Spleen (tissue), 11 donors: ENCODE results near the gene GAB2. TPM values are rescaled to one million over a fixed set of nuclear protein-coding genes. Genes with fewer than 3 reads are reported as not detected.
A peak's percentile ranks its signal among the peaks of the same experiment; 100 is the strongest.

Source experiments
- DNase-seq: peaks from one replicate; pipeline ENCODE4 v3.0.0-alpha.2; 2020
- H3K27ac ChIP-seq, 8 donors: fragments of 200-600 bp; sonication (generic) in 7 of 8; 1 replicate in 4 of 8; 2 replicates in 4 of 8; pipeline versions ENCODE4 v1.5.0 to v1.8.0; 2016 to 2021; ENCODE audit warnings: inconsistent platforms in 4 of 8, mild to moderate bottlenecking in 4 of 8, moderate library complexity in 1 of 8
- H3K27me3 ChIP-seq, 7 donors: fragments of 200-600 bp; sonication (generic) in 6 of 7; replicated peaks in 1 of 7; 1 replicate in 4 of 7; 2 replicates in 3 of 7; pipeline versions ENCODE4 v1.5.0 to v1.8.0; 2016 to 2021; ENCODE audit warnings: inconsistent platforms in 3 of 7, mild to moderate bottlenecking in 1 of 7
- H3K36me3 ChIP-seq, 6 donors: fragments of 200-600 bp; sonication (generic) in 5 of 6; 1 replicate in 4 of 6; 2 replicates in 2 of 6; pipeline versions ENCODE4 v1.5.0 to v1.8.0; 2016 to 2021; ENCODE audit warnings: inconsistent platforms in 2 of 6
- H3K4me1 ChIP-seq, 6 donors: fragments of 200-600 bp; sonication (generic) in 5 of 6; 1 replicate in 3 of 6; 2 replicates in 3 of 6; pipeline versions ENCODE4 v1.5.0 to v1.8.0; 2016 to 2021; ENCODE audit warnings: inconsistent platforms in 3 of 6
- H3K4me3 ChIP-seq, 8 donors: fragments of 200-600 bp; sonication (generic) in 7 of 8; 1 replicate in 4 of 8; 2 replicates in 4 of 8; pipeline versions ENCODE4 v1.5.0 to v1.8.0; 2016 to 2021; ENCODE audit warnings: inconsistent platforms in 4 of 8, mild to moderate bottlenecking in 4 of 8, moderate library complexity in 2 of 8
- H3K9me3 ChIP-seq, 8 donors: fragments of 200-600 bp; sonication (generic) in 7 of 8; 1 replicate in 4 of 8; 2 replicates in 4 of 8; pipeline versions ENCODE4 v1.5.0 to v1.8.0; 2016 to 2021; ENCODE audit warnings: inconsistent platforms in 4 of 8
- CTCF ChIP-seq, 11 experiments: fragments of 200-600 bp in 7 of 11; fragments of 450-650 bp in 4 of 11; sonication (generic) in 4 of 11; IDR thresholded peaks in 8 of 11; conservative IDR thresholded peaks in 3 of 11; 1 replicate in 7 of 11; 2 replicates in 4 of 11; pipeline versions ENCODE4 v1.4.0 to v1.8.0; 2016 to 2021; ENCODE audit warnings: antibody characterized with exemption in 11 of 11, inconsistent platforms in 4 of 11, mild to moderate bottlenecking in 1 of 11
- POLR2A ChIP-seq, 3 donors: fragments of 450-650 bp; IDR thresholded peaks; one replicate each; pipeline ENCODE4 v1.5.1; 2017; ENCODE audit warnings: antibody characterized with exemption in 3 of 3, mild to moderate bottlenecking in 1 of 3
- POLR2AphosphoS5 ChIP-seq, 3 donors: sonication (generic); formaldehyde crosslinking; IDR thresholded peaks; one replicate each; pipeline ENCODE4 v1.5.1; 2017; ENCODE audit warnings: antibody characterized with exemption in 3 of 3
- WGBS, 5 donors: extraction: QIAGEN DNeasy Blood & Tissue Kit in 3 of 5; methylation state at CpG; one replicate each; pipeline versions ENCODE4 v1.1.5 to v1.1.7; 2013 to 2018; 5-methylcytosine and 5-hydroxymethylcytosine counted together
- intact Hi-C: fragments of 100-400 bp; cut with DNase I; formaldehyde crosslinking; loops from one replicate; pipeline ENCODE4 v1.15.0; 2023; ENCODE audit warnings: low total_unique reads
- polyA plus RNA-seq, 3 donors: library from polyadenylated mRNA; stranded (reverse); fragments of 200-250 nt; gene quantifications; one replicate each; pipeline ENCODE4 v1.2.1, GENCODE V29; 2013
- total RNA-seq, 7 donors: library from RNA; depleted of rRNA in 3 of 7; stranded (reverse); fragments of >200 nt in 3 of 7; fragmentation: NEBNext Ultra II Directional in 4 of 7; extraction: Animal tissue kit (Norgen Biotek cat#: 25700) in 4 of 7; gene quantifications; one replicate each; pipeline versions ENCODE4 v1.1.0 to v1.2.1, GENCODE V29; 2016 to 2021
- donor health status: healthy with polysubstance abuse.
- donor health status: DM: no; HTN: no; CAD: no; lungs with moderate emphysema.
- donor health status: DM: no; HTN: no; CAD: no.
- donor health status: Bipolar disorder and iron deficiency.
- donor health status: healthy.
- donor health status: DM: no; HTN: no; CAD: no.
- donor health status: DM: yes; HTN: yes; CAD: no.

The GAB2 gene
- total and polyA plus RNA-seq, 10 donors: 2.3 to 57.7 (median 47.0) TPM

- intact Hi-C loops: no loop called here
Observed at GRCh38 chr11:78255919-78256318, 161.7 kb downstream of the GAB2 start.

GRCh38 chr11:78254268-78254667 lies 163.4 kb downstream of the GAB2 start:
- no peaks in the 10 kb centered on the region for H3K9me3 ChIP-seq
- no peak overlapping the region for H3K4me3 ChIP-seq
- H3K4me1 ChIP-seq: peaks cover 7 to 30% (median 18%) of the 10 kb centered on the region in 6 donors
- no peak for DNase-seq
- H3K36me3 ChIP-seq: peaks cover 0 to 13% (median under 1%) of the 10 kb centered on the region in 6 donors
- no peak for TF ChIP-seq POLR2AphosphoS5 (IDR thresholded peaks at IDR 0.05)
- no peak for TF ChIP-seq POLR2A (IDR thresholded peaks at IDR 0.05)
- no peak for TF ChIP-seq CTCF (IDR thresholded peaks at IDR 0.05 in 8 of 11, conservative IDR thresholded peaks at IDR 0.05 in 3 of 11)
- H3K27me3 ChIP-seq: no peaks in the 10 kb centered on the region
- 88 to 99% (median 96%) methylated on average over 4 of the region's 4 CpGs for WGBS, 5 donors
- intact Hi-C loops: no loop called here
- no peak overlapping the region for H3K27ac ChIP-seq

More at GRCh38 chr11:78255919-78256318, 161.7 kb downstream of the GAB2 start:
- no peak for DNase-seq
- Histone ChIP-seq H3K9me3 (no peaks in the 10 kb centered on the region), H3K27ac (peak overlapping the region in 4 of 8 donors; percentile 17 to 69 (median 40)), H3K36me3 (no peaks in the 10 kb centered on the region), H3K27me3 (no peaks in the 10 kb centered on the region), H3K4me3 (no peak overlapping the region), H3K4me1 (peaks cover 7 to 25% (median 18%) of the 10 kb centered on the region in 6 donors)
- 91 to 97% (median 91%) methylated on average over 2 of the region's 2 CpGs for WGBS, 5 donors
- TF ChIP-seq POLR2AphosphoS5 (IDR thresholded peaks at IDR 0.05) (no peak), POLR2A (IDR thresholded peaks at IDR 0.05) (no peak), CTCF (IDR thresholded peaks at IDR 0.05 in 8 of 11, conservative IDR thresholded peaks at IDR 0.05 in 3 of 11) (no peak)

- intact Hi-C loops: no loop called here
- TF ChIP-seq POLR2AphosphoS5 (IDR thresholded peaks at IDR 0.05): no peak
- no peak for TF ChIP-seq CTCF (IDR thresholded peaks at IDR 0.05 in 8 of 11, conservative IDR thresholded peaks at IDR 0.05 in 3 of 11)
- no peak for TF ChIP-seq POLR2A (IDR thresholded peaks at IDR 0.05)
- no peak overlapping the region for H3K4me3 ChIP-seq
- no peak overlapping the region for H3K27ac ChIP-seq
- peaks cover 0 to 18% (median 2%) of the 10 kb centered on the region in 6 donors for H3K36me3 ChIP-seq
- H3K27me3 ChIP-seq: no peaks in the 10 kb centered on the region
- WGBS, 5 donors: 92 to 98% (median 95%) methylated on average over 4 of the region's 4 CpGs
- no peaks in the 10 kb centered on the region for H3K9me3 ChIP-seq
- peaks cover 7 to 30% (median 18%) of the 10 kb centered on the region in 6 donors for H3K4me1 ChIP-seq
- DNase-seq: no peak
Observed at GRCh38 chr11:78253797-78254196, 163.8 kb downstream of the GAB2 start.

- 57 to 79% (median 73%) methylated on average over 1 of the region's 1 CpG for WGBS, 5 donors
Observed at GRCh38 chr11:78251083-78251775, 166.4 kb downstream of the GAB2 start.

More at GRCh38 chr11:78251083-78251775, 166.4 kb downstream of the GAB2 start:
- no peak overlapping the region for H3K4me3 ChIP-seq
- peaks cover 0 to 2% (median 0%) of the 10 kb centered on the region in 8 donors for H3K9me3 ChIP-seq
- intact Hi-C loops: no loop called here
- peak overlapping the region in 5 of 8 donors; percentile 4 to 46 (median 30) for H3K27ac ChIP-seq
- DNase-seq: no peak
- TF ChIP-seq POLR2AphosphoS5 (IDR thresholded peaks at IDR 0.05): no peak
- no peak for TF ChIP-seq POLR2A (IDR thresholded peaks at IDR 0.05)
- no peak for TF ChIP-seq CTCF (IDR thresholded peaks at IDR 0.05 in 8 of 11, conservative IDR thresholded peaks at IDR 0.05 in 3 of 11)
- H3K27me3 ChIP-seq: no peaks in the 10 kb centered on the region
- peaks cover under 1 to 16% (median 7%) of the 10 kb centered on the region in 6 donors for H3K4me1 ChIP-seq
- peaks cover 0 to 41% (median 4%) of the 10 kb centered on the region in 6 donors for H3K36me3 ChIP-seq
